Measurements from ENCODE around the gene FNDC1. TPM values are rescaled to one million over a fixed set of nuclear protein-coding genes. Genes with fewer than 3 reads are reported as not detected.

Gene FNDC1
- total and polyA plus RNA-seq, 3 donors from 2014 or later: 0.87 to 4.9 (median 1.7) TPM

DNA sequence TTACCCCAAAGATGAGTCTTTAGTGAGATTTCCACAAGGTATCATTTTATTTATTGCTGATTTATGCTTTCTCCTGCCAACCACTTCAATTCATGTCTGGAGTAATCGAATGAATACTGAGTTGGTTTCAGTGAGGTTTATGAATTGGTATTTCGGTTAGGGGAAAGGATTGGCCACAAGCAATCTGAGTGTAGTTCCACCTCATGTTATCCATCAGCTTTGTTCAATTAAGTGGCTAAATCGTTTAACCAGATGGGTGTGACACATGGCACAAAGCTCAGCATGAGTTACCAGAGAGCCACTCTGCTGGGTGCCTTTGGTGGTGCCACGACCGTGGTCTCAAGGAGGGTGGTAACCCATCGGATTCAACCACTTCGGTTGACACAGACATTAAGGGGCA, 148.2 kb downstream of the FNDC1 start:
- H3K36me3 ChIP-seq (ENCODE audit: low read depth, missing control alignments): no peaks in the 10 kb centered on the region
- no peak overlapping the region for H3K4me3 ChIP-seq
- no peaks in the 10 kb centered on the region for H3K4me1 ChIP-seq
- intact Hi-C loops (cut with DNase I; ENCODE audit: low total_unique reads): no loop called here
- H3K9me3 ChIP-seq: no peaks in the 10 kb centered on the region
- TF ChIP-seq, protein P1, sequence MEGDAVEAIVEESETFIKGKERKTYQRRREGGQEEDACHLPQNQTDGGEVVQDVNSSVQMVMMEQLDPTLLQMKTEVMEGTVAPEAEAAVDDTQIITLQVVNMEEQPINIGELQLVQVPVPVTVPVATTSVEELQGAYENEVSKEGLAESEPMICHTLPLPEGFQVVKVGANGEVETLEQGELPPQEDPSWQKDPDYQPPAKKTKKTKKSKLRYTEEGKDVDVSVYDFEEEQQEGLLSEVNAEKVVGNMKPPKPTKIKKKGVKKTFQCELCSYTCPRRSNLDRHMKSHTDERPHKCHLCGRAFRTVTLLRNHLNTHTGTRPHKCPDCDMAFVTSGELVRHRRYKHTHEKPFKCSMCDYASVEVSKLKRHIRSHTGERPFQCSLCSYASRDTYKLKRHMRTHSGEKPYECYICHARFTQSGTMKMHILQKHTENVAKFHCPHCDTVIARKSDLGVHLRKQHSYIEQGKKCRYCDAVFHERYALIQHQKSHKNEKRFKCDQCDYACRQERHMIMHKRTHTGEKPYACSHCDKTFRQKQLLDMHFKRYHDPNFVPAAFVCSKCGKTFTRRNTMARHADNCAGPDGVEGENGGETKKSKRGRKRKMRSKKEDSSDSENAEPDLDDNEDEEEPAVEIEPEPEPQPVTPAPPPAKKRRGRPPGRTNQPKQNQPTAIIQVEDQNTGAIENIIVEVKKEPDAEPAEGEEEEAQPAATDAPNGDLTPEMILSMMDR (IDR thresholded peaks at IDR 0.05): no peak
- no peak for TF ChIP-seq POLR2A (IDR thresholded peaks at IDR 0.05)
- 88 to 92% methylated on average over 6 to 7 of the region's 7 CpGs for WGBS, 2 donors
- no peak for DNase-seq
- H3K27ac ChIP-seq: no peak overlapping the region
- H3K27me3 ChIP-seq: no peaks in the 10 kb centered on the region

DNA sequence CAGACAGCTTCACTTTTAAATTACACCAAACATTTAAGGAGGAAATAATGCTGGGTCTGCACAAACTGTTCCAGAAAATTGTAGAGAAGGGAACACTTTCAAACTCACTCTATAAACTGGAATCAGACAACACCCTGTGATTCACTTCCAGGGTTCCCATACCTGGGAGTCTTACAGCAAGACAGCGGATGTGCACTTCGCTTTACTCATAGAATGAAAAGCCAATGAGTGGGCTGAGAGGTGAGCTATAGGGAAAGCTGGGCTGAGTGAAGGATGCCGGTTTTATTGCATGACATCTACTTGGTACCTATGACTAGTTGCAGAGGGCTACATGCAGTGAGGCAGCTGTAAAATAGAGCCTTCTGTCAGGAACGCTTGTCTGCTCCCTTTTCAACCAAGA, 152.1 kb downstream of the FNDC1 start:
- H3K27ac ChIP-seq: no peak overlapping the region
- H3K4me3 ChIP-seq: no peak overlapping the region
- no peak for DNase-seq
- H3K4me1 ChIP-seq: no peaks in the 10 kb centered on the region
- TF ChIP-seq, protein P1 (IDR thresholded peaks at IDR 0.05): no peak
- no peak for TF ChIP-seq POLR2A (IDR thresholded peaks at IDR 0.05)
- no peaks in the 10 kb centered on the region for H3K9me3 ChIP-seq
- H3K36me3 ChIP-seq (ENCODE audit: low read depth, missing control alignments): no peaks in the 10 kb centered on the region
- 82 to 85% methylated on average over 4 of the region's 4 CpGs for WGBS, 2 donors
- intact Hi-C loops (cut with DNase I; ENCODE audit: low total_unique reads): no loop called here
- no peaks in the 10 kb centered on the region for H3K27me3 ChIP-seq

Other genes starting within 250 kb of the FNDC1 start
- gene RSPH3, start 169.2 kb upstream of the FNDC1 start, total RNA-seq: 10 to 100 TPM; 15.7 to 23.6 TPM
- 41.9 TPM for gene RSPH3, start 169.2 kb upstream of the FNDC1 start, polyA plus RNA-seq (ENCODE audit: insufficient read depth, low read depth, low replicate concordance)
- gene TAGAP, start 124.4 kb upstream of the FNDC1 start, total RNA-seq: 1 to 10 TPM; 1.1 to 4.5 TPM
- gene TAGAP, start 124.4 kb upstream of the FNDC1 start, polyA plus RNA-seq (ENCODE audit: insufficient read depth, low read depth, low replicate concordance): 4.9 TPM